ENCODE measurements around the gene TRIM41.
"Not testable (repeated sequence)": the region's sequence is repeated elsewhere in the genome, so short reads cannot be mapped to it uniquely, and the experiment has no call there.

Gene TRIM41

DNA sequence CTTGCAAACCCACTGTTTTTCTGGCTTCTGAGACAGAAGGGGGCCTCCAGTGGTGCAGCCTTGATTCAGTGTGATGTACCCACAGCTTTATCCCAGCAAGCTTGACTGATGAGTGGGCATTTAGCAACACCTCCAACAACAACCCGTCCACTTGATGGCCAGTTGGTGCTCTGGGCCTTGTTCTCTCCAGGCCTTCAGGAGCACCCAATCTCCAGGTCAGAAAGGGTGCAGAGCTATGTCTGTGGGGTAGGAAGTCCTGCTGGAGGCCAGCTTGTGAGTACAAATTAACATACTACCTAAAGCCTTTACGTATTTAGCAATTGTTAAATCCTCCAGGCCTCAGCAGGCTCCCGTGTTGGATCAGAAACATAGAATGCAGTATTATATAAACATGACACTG lies 48.0 kb downstream of the TRIM41 start:
- ATAC-seq, result no peak
- TF ChIP-seq, protein P1, sequence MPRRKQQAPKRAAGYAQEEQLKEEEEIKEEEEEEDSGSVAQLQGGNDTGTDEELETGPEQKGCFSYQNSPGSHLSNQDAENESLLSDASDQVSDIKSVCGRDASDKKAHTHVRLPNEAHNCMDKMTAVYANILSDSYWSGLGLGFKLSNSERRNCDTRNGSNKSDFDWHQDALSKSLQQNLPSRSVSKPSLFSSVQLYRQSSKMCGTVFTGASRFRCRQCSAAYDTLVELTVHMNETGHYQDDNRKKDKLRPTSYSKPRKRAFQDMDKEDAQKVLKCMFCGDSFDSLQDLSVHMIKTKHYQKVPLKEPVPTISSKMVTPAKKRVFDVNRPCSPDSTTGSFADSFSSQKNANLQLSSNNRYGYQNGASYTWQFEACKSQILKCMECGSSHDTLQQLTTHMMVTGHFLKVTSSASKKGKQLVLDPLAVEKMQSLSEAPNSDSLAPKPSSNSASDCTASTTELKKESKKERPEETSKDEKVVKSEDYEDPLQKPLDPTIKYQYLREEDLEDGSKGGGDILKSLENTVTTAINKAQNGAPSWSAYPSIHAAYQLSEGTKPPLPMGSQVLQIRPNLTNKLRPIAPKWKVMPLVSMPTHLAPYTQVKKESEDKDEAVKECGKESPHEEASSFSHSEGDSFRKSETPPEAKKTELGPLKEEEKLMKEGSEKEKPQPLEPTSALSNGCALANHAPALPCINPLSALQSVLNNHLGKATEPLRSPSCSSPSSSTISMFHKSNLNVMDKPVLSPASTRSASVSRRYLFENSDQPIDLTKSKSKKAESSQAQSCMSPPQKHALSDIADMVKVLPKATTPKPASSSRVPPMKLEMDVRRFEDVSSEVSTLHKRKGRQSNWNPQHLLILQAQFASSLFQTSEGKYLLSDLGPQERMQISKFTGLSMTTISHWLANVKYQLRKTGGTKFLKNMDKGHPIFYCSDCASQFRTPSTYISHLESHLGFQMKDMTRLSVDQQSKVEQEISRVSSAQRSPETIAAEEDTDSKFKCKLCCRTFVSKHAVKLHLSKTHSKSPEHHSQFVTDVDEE (CRISPR knock-in tag; IDR thresholded peaks at IDR 0.05), result no peak

DNA sequence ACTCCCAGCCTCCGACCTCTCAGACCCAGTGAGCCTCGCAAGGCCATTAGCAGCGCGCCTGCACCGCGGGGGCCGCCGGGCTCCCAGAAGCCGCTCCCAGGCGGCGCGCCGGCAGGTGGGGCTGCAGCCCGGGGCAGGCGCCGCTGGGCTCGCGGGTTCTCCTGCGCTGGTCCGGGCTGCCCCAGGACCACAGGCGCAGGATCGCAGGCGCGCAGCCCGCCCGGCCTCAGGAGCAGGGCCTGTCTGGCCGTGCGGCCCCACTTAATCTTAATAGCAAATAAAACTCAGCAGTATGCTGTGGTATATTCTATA lies 50.3 kb downstream of the TRIM41 start:
- ATAC-seq, result not testable (repeated sequence)

DNA sequence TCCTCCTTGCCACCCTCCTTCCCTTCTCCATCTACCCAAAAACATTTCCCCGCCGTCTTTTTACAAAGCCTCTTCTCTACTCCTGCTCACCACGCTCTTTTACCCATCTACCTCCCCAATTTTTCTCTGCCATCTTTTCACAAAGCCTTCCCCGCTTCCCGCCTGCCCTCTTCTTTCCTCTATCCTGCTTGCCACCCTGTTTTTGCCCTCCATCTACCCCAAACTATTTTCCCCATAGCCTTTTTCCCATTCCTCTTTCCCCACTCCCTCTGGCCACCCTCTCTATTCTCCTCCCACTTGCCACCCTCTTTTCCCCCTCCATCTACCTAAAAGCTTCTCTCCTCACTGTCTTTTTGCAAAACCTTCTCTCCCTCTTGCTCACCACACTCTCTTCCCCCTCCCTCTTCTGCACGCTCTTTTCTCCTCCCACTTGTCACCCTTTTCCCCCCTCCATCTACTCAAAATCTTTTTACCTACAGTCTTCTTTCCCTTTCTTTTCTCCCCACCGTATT lies 57.2 kb downstream of the TRIM41 start:
- TF ChIP-seq GLIS3 (CRISPR knock-in tag; IDR thresholded peaks at IDR 0.05) (no peak), CSDC2 (CRISPR knock-in tag; IDR thresholded peaks at IDR 0.05) (no peak), ARNTL (CRISPR knock-in tag; IDR thresholded peaks at IDR 0.05; ENCODE audit: borderline replicate concordance, low read depth) (no peak), ISL1 (CRISPR knock-in tag; IDR thresholded peaks at IDR 0.05) (no peak), SNAI2 (CRISPR knock-in tag; IDR thresholded peaks at IDR 0.05) (no peak), RARB (CRISPR knock-in tag; IDR thresholded peaks at IDR 0.05) (no peak), ESRRG (CRISPR knock-in tag; IDR thresholded peaks at IDR 0.05) (no peak), BACH2 (CRISPR knock-in tag; IDR thresholded peaks at IDR 0.05; ENCODE audit: borderline replicate concordance) (no peak), ZNF70 (CRISPR knock-in tag; IDR thresholded peaks at IDR 0.05) (no peak)
- TF ChIP-seq, protein P1 (CRISPR knock-in tag; IDR thresholded peaks at IDR 0.05), result no peak
- ATAC-seq, result no peak

DNA sequence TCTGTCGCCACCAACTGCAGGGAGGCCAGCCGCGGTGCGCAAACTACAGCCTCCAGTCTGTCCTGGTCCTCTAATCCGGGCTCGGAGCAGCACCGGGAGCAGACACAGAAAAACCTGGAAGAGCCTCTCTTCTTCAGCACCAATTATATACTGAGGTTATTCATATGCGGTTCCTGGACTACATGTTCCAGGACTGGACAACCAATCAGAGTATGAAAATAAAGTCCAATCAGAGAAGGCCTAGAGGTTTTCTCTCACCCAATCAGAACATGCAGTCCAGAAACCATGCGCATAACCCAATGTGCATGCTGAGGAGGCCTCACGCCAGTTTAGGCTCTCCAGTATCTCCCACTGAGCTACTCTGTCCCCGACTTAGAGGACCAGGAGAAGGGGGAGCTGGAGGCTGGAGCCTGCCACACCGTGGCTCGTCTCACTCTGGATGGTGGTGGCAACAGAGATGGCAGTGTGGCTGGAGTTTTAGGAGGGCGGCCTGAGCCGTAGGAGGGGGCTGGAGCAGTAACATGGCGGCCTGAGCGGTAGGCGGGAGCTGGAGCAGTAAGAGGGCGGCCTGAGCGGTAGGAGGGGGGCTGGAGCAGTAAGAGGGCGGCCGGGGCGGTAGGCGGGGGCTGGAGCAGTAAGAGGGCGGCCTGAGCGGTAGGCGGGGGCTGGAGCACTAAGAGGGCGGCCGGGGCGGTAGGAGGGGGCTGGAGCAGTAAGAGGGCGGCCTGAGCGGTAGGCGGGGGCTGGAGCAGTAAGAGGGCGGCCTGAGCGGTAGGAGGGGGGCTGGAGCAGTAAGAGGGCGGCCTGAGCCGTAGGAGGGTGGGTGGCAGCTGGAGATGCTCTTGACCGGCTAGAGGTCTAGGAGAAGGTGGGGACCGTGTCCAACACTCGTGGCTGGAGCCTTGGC lies 58.2 kb downstream of the TRIM41 start:
- ATAC-seq, result peak; percentile 98

GRCh38 chr5:181281984-181282316 lies 58.9 kb downstream of the TRIM41 start:
- peak; percentile 29 for ATAC-seq
- no peak for TF ChIP-seq PPARA (CRISPR knock-in tag; IDR thresholded peaks at IDR 0.05; ENCODE audit: borderline replicate concordance)
- TF ChIP-seq BACH2 (CRISPR knock-in tag; IDR thresholded peaks at IDR 0.05; ENCODE audit: borderline replicate concordance), result no peak
- TF ChIP-seq GLIS3 (CRISPR knock-in tag; IDR thresholded peaks at IDR 0.05), result no peak
- TF ChIP-seq, protein P1 (CRISPR knock-in tag; IDR thresholded peaks at IDR 0.05), result no peak
- no peak for TF ChIP-seq ZNF70 (CRISPR knock-in tag; IDR thresholded peaks at IDR 0.05)
- TF ChIP-seq POU6F1 (CRISPR knock-in tag; IDR thresholded peaks at IDR 0.05; ENCODE audit: borderline replicate concordance, low read depth), result no peak
- no peak for TF ChIP-seq OSR1 (CRISPR knock-in tag; IDR thresholded peaks at IDR 0.05)
- TF ChIP-seq TOX (CRISPR knock-in tag; IDR thresholded peaks at IDR 0.05; ENCODE audit: borderline replicate concordance), result no peak
- TF ChIP-seq CSDC2 (CRISPR knock-in tag; IDR thresholded peaks at IDR 0.05), result no peak
- no peak for TF ChIP-seq ZNF8 (CRISPR knock-in tag; IDR thresholded peaks at IDR 0.05)
- TF ChIP-seq ZFP30 (CRISPR knock-in tag; IDR thresholded peaks at IDR 0.05), result no peak
- no peak for TF ChIP-seq CREB5 (CRISPR knock-in tag; IDR thresholded peaks at IDR 0.05; ENCODE audit: low read depth)

More for the DNA sequence above, 58.2 kb downstream of the TRIM41 start:
- TF ChIP-seq, protein P2, sequence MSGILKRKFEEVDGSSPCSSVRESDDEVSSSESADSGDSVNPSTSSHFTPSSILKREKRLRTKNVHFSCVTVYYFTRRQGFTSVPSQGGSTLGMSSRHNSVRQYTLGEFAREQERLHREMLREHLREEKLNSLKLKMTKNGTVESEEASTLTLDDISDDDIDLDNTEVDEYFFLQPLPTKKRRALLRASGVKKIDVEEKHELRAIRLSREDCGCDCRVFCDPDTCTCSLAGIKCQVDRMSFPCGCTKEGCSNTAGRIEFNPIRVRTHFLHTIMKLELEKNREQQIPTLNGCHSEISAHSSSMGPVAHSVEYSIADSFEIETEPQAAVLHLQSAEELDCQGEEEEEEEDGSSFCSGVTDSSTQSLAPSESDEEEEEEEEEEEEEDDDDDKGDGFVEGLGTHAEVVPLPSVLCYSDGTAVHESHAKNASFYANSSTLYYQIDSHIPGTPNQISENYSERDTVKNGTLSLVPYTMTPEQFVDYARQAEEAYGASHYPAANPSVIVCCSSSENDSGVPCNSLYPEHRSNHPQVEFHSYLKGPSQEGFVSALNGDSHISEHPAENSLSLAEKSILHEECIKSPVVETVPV (CRISPR knock-in tag; IDR thresholded peaks at IDR 0.05), result 0 out of 2 replicates have a peak, but pooled peaks have one; percentile 45
- TF ChIP-seq ZFP30 (CRISPR knock-in tag; IDR thresholded peaks at IDR 0.05) (no peak), RARB (CRISPR knock-in tag; IDR thresholded peaks at IDR 0.05) (no peak), ZNF8 (CRISPR knock-in tag; IDR thresholded peaks at IDR 0.05) (no peak)

DNA sequence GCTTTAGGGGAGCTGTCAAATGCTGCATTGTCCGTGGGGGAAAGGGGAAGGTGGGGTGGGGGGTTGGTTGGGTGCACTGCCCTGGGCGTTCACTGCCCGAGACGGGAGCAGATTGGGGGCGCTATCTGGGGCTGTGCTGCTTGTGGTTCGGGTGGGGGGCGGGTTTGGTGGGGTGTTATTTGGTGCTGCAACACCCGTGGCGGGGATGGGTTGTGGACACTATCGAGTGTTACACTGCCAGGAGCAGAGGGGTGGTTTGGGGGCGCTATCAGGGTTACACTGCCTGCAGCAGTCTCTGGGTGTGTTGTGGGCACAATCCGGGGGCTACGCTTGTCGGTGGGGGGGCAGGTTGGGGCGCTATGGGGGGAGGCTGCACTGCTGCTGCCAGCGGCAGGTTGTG lies 59.3 kb downstream of the TRIM41 start:
- ATAC-seq, result not testable (repeated sequence)

Measured in SK-N-SH treated with all-trans-retinoic acid at 6 μM for 48 hours (cell line).